H9 (cell line): ENCODE data around the gene SYNE2. TPM values are rescaled to one million over a fixed set of nuclear protein-coding genes. Genes with fewer than 3 reads are reported as not detected.
"Not testable (repeated sequence)": the region's sequence is repeated elsewhere in the genome, so short reads cannot be mapped to it uniquely, and the experiment has no call there.

Experiments used
- DNase-seq: peaks from one replicate; pipeline ENCODE4 v3.0.0-alpha.2; 2017
- H2AFZ ChIP-seq: one replicate; pipeline ENCODE4 v1.6.1; 2013; ENCODE audit warnings: mild to moderate bottlenecking, low read length, control low read depth, moderate library complexity
- H2AK5ac ChIP-seq: 2 replicates; pipeline ENCODE4 v1.6.1; 2013; ENCODE audit warnings: low read length, control low read depth, mixed read lengths; ENCODE audit not compliant: insufficient read length
- H2BK120ac ChIP-seq: one replicate; pipeline ENCODE4 v1.6.1; 2013; ENCODE audit warnings: low read depth, mild to moderate bottlenecking, low read length, control low read depth, inconsistent platforms; ENCODE audit not compliant: poor library complexity, severe bottlenecking
- H2BK12ac ChIP-seq: 2 replicates; pipeline ENCODE4 v1.6.1; 2013; ENCODE audit warnings: low read length, control low read depth, mixed read lengths, low read depth; ENCODE audit not compliant: insufficient read length
- H2BK15ac ChIP-seq: 2 replicates; pipeline ENCODE4 v1.6.1; 2013; ENCODE audit warnings: low read depth, low read length, control low read depth
- H2BK20ac ChIP-seq: one replicate; pipeline ENCODE4 v1.6.1; 2013; ENCODE audit warnings: low read depth, mild to moderate bottlenecking, low read length, control low read depth, inconsistent platforms; ENCODE audit not compliant: poor library complexity, severe bottlenecking
- H2BK5ac ChIP-seq: 2 replicates; pipeline ENCODE4 v1.6.1; 2013; ENCODE audit warnings: low read length, control low read depth, mixed read lengths; ENCODE audit not compliant: insufficient read length
- H3K14ac ChIP-seq: 2 replicates; pipeline ENCODE4 v1.6.1; 2013; ENCODE audit warnings: low read length, control low read depth; ENCODE audit not compliant: insufficient read depth
- H3K18ac ChIP-seq: 2 replicates; pipeline ENCODE4 v1.6.1; 2013; ENCODE audit warnings: low read depth, mild to moderate bottlenecking, mixed read lengths, low read length, control low read depth; ENCODE audit not compliant: insufficient read length
- H3K23ac ChIP-seq: 2 replicates; pipeline ENCODE4 v1.6.1; 2013; ENCODE audit warnings: low read length, control low read depth, mixed read lengths, low read depth; ENCODE audit not compliant: insufficient read length
- H3K23me2 ChIP-seq: 2 replicates; pipeline ENCODE4 v1.6.1; 2013; ENCODE audit warnings: low read depth, mild to moderate bottlenecking, mixed read lengths, low read length, control low read depth; ENCODE audit not compliant: insufficient read length, poor library complexity, severe bottlenecking
- H3K27ac ChIP-seq: 2 replicates; pipeline ENCODE4 v1.5.1; 2013; ENCODE audit warnings: low read length, control low read depth, mixed read lengths, low read depth; ENCODE audit not compliant: insufficient read length
- H3K27me3 ChIP-seq: 2 replicates; pipeline ENCODE4 v1.6.1; 2013; ENCODE audit warnings: low read length, control low read depth, inconsistent platforms; ENCODE audit not compliant: insufficient read depth
- H3K4ac ChIP-seq: 2 replicates; pipeline ENCODE4 v1.6.1; 2013; ENCODE audit warnings: low read depth, mild to moderate bottlenecking, control low read depth, inconsistent platforms, low read length, moderate library complexity
- H3K4me1 ChIP-seq: 2 replicates; pipeline ENCODE4 v1.6.1; 2013; ENCODE audit warnings: low read length, control low read depth, inconsistent platforms; ENCODE audit not compliant: insufficient read depth
- H3K4me2 ChIP-seq: 2 replicates; pipeline ENCODE4 v1.6.1; 2013; ENCODE audit warnings: low read length, control low read depth, mixed read lengths; ENCODE audit not compliant: insufficient read length, insufficient read depth
- H3K56ac ChIP-seq: 2 replicates; pipeline ENCODE4 v1.6.1; 2013; ENCODE audit warnings: low read depth, mild to moderate bottlenecking, mixed read lengths, low read length, control low read depth; ENCODE audit not compliant: insufficient read length
- H3K79me1 ChIP-seq: 2 replicates; pipeline ENCODE4 v1.6.1; 2013; ENCODE audit warnings: low read depth, mild to moderate bottlenecking, moderate library complexity, low read length, control low read depth, inconsistent platforms; ENCODE audit not compliant: insufficient read depth, poor library complexity, severe bottlenecking
- H3K79me2 ChIP-seq: 2 replicates; pipeline ENCODE4 v1.6.1; 2013; ENCODE audit warnings: low read length, control low read depth, inconsistent platforms; ENCODE audit not compliant: insufficient read depth
- H3K9ac ChIP-seq: 2 replicates; pipeline ENCODE4 v1.6.1; 2013; ENCODE audit warnings: low read length, control low read depth, mixed read lengths; ENCODE audit not compliant: insufficient read length; ENCODE audit errors: extremely low read depth
- H3K9me3 ChIP-seq: one replicate; pipeline ENCODE4 v1.6.1; 2013; ENCODE audit warnings: low read depth, low read length, inconsistent platforms; ENCODE audit not compliant: control insufficient read depth
- H3T11ph ChIP-seq: one replicate; pipeline ENCODE4 v1.6.1; 2013; ENCODE audit warnings: mild to moderate bottlenecking, low read length, control low read depth, inconsistent platforms
- H4K20me1 ChIP-seq: one replicate; pipeline ENCODE4 v1.6.1; 2013; ENCODE audit not compliant: control insufficient read depth, insufficient read length, insufficient read depth
- H4K5ac ChIP-seq: 2 replicates; pipeline ENCODE4 v1.6.1; 2013; ENCODE audit warnings: low read depth, mild to moderate bottlenecking, mixed read lengths, low read length, control low read depth; ENCODE audit not compliant: insufficient read length
- H4K8ac ChIP-seq: replicated peaks from 2 replicates; pipeline ENCODE4 v1.6.1; 2013; ENCODE audit warnings: low read length, control low read depth, mixed read lengths, low read depth; ENCODE audit not compliant: insufficient read length
- H4K91ac ChIP-seq: 2 replicates; pipeline ENCODE4 v1.6.1; 2013; ENCODE audit warnings: low read depth, mild to moderate bottlenecking, moderate library complexity, mixed read lengths, low read length, control low read depth; ENCODE audit not compliant: insufficient read length
- H3K27ac Mint-ChIP-seq, 3 experiments: 2 replicates in 2 of 3; 3 replicates in 1 of 3; pipeline ENCODE4 v1.8.0; 2020 to 2021; ENCODE audit warnings: mixed read lengths in 3 of 3, mild to moderate bottlenecking in 1 of 3, moderate library complexity in 1 of 3
- H3K27me3 Mint-ChIP-seq: 2 replicates; pipeline ENCODE4 v1.8.0; 2021; ENCODE audit warnings: low read depth, mild to moderate bottlenecking, moderate library complexity, mixed read lengths
- H3K36me3 Mint-ChIP-seq, 3 experiments: 2 replicates in 2 of 3; 3 replicates in 1 of 3; pipeline ENCODE4 v1.8.0; 2020 to 2021; ENCODE audit warnings: low read depth in 3 of 3, mixed read lengths in 3 of 3; ENCODE audit not compliant: insufficient read depth in 1 of 3
- H3K4me1 Mint-ChIP-seq, 2 experiments: 2 replicates each; pipeline ENCODE4 v1.8.0; 2020; ENCODE audit warnings: mixed read lengths in 2 of 2
- H3K4me3 Mint-ChIP-seq, 2 experiments: 2 replicates in 1 of 2; 3 replicates in 1 of 2; pipeline ENCODE4 v1.8.0; 2020 to 2021; ENCODE audit warnings: mild to moderate bottlenecking in 2 of 2, mixed read lengths in 2 of 2, moderate library complexity in 1 of 2
- H3K9me3 Mint-ChIP-seq, 2 experiments: 2 replicates in 1 of 2; 3 replicates in 1 of 2; pipeline ENCODE4 v1.8.0; 2020; ENCODE audit warnings: mild to moderate bottlenecking in 2 of 2, mixed read lengths in 2 of 2, moderate library complexity in 1 of 2
- CTCF ChIP-seq: fragments of 200-600 bp; sonication (generic); conservative IDR thresholded peaks from 3 replicates; pipeline ENCODE4 v1.8.0; 2021; ENCODE audit warnings: antibody characterized with exemption, mild to moderate bottlenecking
- WGBS: extraction: QIAGEN DNeasy Blood & Tissue Kit; methylation state at CpG from one replicate; pipeline ENCODE4 v1.1.7; 2013; ENCODE audit warnings: missing lambda C conversion rate, low lambda C conversion rate, mixed read lengths; ENCODE audit not compliant: insufficient read length; ENCODE audit errors: extremely low coverage; 5-methylcytosine and 5-hydroxymethylcytosine counted together
- total RNA-seq: library from RNA; stranded (reverse); gene quantifications from 2 replicates; pipeline ENCODE4 v1.2.1, GENCODE V29; 2021

Gene SYNE2
- total RNA-seq, 1 experiment from 2014 or later: 43.3 TPM

GRCh38 chr14:64117671-64118402 lies 265.0 kb downstream of the SYNE2 start:
- Mint-ChIP-seq H3K27me3 (no peaks in the 10 kb centered on the region), H3K4me3 (no peak overlapping the region), H3K36me3 (peaks cover 5 to 15% (median 11%) of the 10 kb centered on the region in 3 experiments; a peak in 4 of 7 replicates), H3K4me1 (peaks cover 8 to 13% of the 10 kb centered on the region in 2 experiments), H3K27ac (peak overlapping the region; percentile 0 to 50 (median 1); a peak in 1 of 7 replicates), H3K9me3 (no peaks in the 10 kb centered on the region)
- H4K91ac ChIP-seq: no peak overlapping the region
- no peak overlapping the region for H4K8ac ChIP-seq
- H3K9me3 ChIP-seq: no peaks in the 10 kb centered on the region
- no peak overlapping the region for H3K18ac ChIP-seq
- no peak for TF ChIP-seq CTCF
- H3K56ac ChIP-seq: no peak overlapping the region
- H3K4me2 ChIP-seq: no peak overlapping the region
- no peak overlapping the region for H2AK5ac ChIP-seq
- H4K5ac ChIP-seq: no peak overlapping the region
- no peak overlapping the region for H2AFZ ChIP-seq
- no peaks in the 10 kb centered on the region for H3K79me1 ChIP-seq
- no peak overlapping the region for H2BK5ac ChIP-seq
- H3K23me2 ChIP-seq: no peaks in the 10 kb centered on the region
- H2BK15ac ChIP-seq: no peak overlapping the region
- no peak overlapping the region for H3T11ph ChIP-seq
- no peak overlapping the region for H3K9ac ChIP-seq
- no peak for DNase-seq
- no peak overlapping the region for H2BK20ac ChIP-seq
- no peaks in the 10 kb centered on the region for H3K27me3 ChIP-seq
- H3K79me2 ChIP-seq: no peaks in the 10 kb centered on the region
- peaks cover 2% of the 10 kb centered on the region; the same call in 1 of the 2 replicates for H3K4me1 ChIP-seq
- H4K20me1 ChIP-seq: no peaks in the 10 kb centered on the region
- WGBS: no CpG with 5 or more reads among the region's 11 CpGs
- H3K27ac ChIP-seq: no peak overlapping the region
- no peak overlapping the region for H3K4ac ChIP-seq
- no peak overlapping the region for H2BK120ac ChIP-seq
- no peak overlapping the region for H2BK12ac ChIP-seq
- H3K14ac ChIP-seq: no peak overlapping the region
- H3K23ac ChIP-seq: no peak overlapping the region

GRCh38 chr14:64118403-64118742 lies 265.6 kb downstream of the SYNE2 start:
- not testable (repeated sequence) for H4K20me1 ChIP-seq, H4K8ac ChIP-seq, H3K4me1 ChIP-seq, H3K14ac ChIP-seq, DNase-seq, H2BK120ac ChIP-seq, H2BK12ac ChIP-seq, H3K9ac ChIP-seq, H3K9me3 Mint-ChIP-seq, H3K18ac ChIP-seq, H3K23ac ChIP-seq, H3K27me3 ChIP-seq, H3K4me3 Mint-ChIP-seq, H3K4me1 Mint-ChIP-seq, H3K9me3 ChIP-seq, H3K4me2 ChIP-seq, H3K79me2 ChIP-seq, H2BK5ac ChIP-seq, H2BK20ac ChIP-seq, H3K56ac ChIP-seq, H4K91ac ChIP-seq, H2BK15ac ChIP-seq, H2AFZ ChIP-seq, H2AK5ac ChIP-seq, H3K27ac ChIP-seq, H3K23me2 ChIP-seq, H3T11ph ChIP-seq, H3K4ac ChIP-seq, H3K79me1 ChIP-seq, H3K27me3 Mint-ChIP-seq, H4K5ac ChIP-seq
- no CpG with 5 or more reads among the region's 7 CpGs for WGBS
- H3K27ac Mint-ChIP-seq: peak overlapping the region; percentile 0 to 50 (median 1); a peak in 1 of 7 replicates
- H3K36me3 Mint-ChIP-seq: peaks cover 7 to 12% (median 10%) of the 10 kb centered on the region in 3 experiments; a peak in 4 of 7 replicates
